Activated CD4-positive, alpha-beta T cell treated with anti-CD3 and anti-CD28 coated beads, Interleukin-2, amount 50 U/mL, for 4 hours (primary cell): Measurements from ENCODE around the gene TTBK1.

Source experiments
- DNase-seq, 2 experiments: peaks; one replicate each; pipeline ENCODE4 v3.0.0-alpha.2; 2020

The TTBK1 gene

DNA sequence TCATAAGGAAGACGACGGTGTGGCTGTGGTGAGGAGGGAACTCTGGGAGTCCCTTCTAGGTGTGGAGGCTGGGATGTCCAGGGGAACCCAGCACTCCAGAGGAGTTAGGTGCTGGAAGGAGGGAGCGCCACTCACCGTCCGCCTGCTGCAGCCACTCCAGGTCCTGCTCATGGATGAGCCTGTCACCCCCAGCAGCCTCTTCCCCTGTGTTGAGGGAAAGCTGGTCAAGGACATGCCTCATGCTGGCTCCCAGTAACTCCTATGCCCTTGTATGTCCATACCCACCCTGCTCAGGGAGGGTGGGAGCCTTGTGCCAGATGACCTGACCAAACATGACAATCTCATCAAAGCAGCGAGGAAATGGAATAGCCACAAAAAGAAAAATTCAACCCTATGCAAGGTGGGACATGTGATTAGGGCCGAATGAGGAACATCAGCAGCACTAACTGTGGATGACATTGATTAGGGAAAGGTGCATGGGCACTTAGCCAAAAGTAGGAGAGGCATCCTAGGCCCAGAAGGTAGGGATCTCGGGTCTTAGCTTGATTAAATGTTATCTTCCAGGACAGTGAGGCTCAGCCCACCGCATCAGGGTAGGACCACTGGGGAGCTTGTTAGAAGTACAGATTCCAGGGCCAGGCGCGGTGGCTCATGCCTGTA, 17.0 kb upstream of the TTBK1 start:
- no peak for DNase-seq

DNA sequence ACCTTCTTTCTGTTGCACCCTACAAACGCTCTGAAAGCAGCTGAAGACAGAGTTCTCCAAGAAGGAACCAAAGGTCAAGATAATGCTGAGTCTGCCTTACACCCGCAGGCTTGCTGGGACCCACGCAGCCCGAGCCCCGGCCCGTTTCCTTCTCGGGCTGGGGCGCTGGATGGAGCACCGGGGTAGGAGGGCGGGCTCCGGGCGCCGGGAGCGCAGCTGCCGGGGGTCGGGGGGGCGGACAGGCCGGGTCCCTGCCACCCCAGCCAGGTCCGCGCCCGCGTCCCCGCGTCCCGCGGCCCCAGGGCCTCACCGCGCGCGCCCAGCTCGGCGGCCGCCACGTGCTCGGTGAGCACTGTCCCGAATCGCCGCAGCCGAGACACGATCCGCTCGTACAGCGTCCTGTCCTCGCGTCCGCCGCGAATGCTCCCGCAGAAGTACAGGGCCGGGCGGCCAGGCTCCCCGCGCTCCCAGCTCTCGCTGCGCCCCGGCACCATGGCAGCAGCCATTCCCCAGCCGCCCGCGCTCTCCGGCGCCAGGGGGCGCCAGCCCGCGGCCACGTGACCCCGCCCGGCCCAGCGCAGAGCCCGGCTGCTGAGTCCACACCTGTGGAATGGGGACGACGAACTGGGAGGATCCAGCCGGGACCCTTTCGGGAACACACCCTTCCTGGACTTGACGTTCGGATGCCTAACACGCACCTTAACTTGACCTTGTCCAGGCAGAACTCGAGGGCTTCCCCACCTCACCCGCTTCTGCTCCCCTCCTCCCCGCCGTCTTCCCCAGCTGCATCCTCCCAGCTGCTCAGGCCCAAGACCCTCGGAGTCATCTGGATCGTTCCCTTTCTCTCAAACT, 14.1 kb upstream of the TTBK1 start, which contains the start of gene DNPH1:
TSS of gene DNPH1 (minus strand) at position 531 of the 852 bp plus-strand sequence. CDS start at position 506, 25 bp downstream.
- peak; percentile 64 to 66 for DNase-seq

DNA sequence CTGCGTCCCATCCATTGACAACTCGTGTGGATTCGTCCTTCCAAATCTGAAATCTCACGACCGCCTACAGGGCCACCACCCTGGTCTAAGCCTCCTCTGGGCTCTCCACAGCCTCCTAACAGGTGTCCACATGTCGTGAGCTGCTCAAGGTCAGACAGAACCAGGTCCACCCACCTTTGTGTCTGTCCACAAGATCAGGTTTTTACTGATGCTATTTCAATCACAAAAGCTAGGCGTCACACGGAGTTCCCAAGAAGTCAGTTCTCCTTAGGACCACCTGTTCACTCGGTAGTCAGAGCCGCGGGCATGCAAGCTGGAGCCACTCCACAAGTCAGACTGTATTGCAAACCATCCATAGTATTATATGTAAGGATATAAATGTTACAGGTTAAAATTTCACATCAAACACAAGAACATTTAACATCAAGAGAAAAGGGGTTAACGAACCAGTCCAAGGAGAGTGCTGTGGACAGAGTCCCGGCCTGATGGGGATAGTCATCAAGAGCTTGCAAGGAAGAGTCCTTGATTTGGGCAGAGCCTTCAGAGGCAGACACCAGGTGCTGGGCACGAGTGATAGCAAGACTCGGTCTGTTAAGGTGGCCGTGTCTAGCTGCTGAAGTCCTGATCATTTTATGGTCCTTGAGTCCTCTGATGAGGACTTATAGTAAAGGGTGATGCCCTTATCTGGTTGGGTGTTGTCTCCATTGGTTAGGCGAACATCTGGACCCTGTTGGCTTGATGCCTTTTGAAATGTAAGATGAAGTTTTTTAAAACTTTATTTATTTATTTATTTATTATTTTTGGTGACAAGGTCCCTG, 13.3 kb upstream of the TTBK1 start:
- DNase-seq, result no peak

DNA sequence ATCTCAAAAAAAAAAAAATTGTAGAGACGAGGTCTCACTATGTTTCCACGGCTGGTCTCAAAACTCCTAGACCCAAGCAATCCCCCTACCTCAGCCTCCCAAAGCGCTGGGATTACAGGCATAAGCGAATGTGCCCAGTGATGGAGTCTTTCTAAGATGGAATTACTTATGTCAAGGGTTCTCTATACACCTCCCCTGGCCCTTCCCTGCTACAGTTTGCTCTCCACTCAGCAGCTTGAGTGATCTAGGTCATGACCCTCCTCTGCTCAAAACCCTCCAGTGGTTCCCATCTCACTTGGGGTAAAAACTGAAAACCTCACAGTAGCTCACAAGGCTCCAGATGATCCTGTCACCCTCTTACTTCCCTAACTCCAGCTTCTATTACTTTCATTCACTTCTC, 12.2 kb upstream of the TTBK1 start:
- DNase-seq, result no peak

DNA sequence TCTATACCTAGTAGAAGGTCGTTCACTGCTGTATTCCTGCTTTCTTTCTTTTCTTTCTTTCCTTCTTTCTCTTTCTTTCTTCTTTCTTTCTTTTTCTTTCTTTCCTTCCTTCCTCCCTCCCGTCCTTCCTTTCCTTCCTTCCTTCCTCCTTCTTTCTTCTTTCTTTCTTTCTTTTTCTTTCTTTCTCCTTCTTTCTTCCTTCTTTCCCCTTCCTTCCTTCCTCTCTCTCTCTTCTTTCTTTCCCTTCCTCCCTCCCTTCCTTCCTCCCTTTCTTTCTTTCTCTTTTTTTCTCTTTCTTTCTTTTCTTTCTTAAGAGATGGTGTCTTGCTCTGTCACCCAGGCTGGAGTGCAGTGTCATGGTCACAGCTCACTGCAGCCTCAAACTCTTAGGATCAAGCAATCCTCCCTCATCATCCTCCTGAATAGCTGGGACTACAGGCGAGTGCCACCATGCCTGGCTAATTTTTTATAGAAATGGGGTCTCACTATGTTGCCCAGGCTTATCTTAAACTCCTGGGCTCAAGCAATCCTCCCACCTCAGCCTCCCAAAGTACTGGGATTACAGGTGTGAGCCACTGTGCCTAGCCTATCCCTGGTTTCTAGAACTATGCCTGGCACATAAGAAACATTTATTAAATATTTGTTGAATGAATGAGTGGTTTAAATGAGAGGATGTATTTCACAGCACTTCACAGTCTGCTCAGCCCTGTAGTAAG, 11.4 kb upstream of the TTBK1 start:
- DNase-seq, result no peak

DNA sequence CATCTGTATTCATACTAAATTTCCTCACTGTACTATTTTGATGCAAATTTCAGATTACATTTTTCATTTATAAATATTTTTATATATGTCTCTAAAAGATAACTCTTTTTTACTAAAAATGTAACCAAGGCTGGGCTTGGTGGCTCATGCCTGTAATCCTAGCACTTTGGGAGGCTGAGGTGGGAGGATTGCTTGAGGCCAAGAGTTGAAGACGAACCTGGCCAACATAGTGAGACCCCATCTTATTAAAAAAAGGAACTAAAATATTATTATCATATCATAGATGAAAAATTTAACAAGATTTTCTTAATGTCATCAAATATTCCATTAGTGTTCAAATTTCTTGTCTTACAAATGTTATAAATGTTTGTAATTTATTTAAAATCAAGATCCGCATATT, 7.4 kb upstream of the TTBK1 start:
- no peak for DNase-seq

DNA sequence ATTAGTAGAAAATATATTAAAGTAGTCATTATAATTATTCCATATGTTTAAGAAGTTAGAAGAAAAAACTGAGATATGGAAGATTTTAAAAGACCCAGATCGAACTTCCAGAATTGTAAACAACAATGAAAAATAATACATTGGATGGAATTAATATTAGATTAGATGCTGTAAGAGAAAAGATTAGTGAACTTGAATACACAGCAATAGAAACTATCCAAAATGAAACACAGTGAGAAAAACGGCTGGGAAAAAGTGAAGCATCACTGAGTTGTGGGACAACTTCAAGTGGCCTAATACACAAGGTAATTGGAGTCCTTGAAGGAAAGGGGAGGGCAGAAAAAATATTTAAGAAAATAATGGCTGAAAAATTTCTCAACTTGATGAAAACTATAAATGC, 4.2 kb upstream of the TTBK1 start:
- DNase-seq, result no peak

DNA sequence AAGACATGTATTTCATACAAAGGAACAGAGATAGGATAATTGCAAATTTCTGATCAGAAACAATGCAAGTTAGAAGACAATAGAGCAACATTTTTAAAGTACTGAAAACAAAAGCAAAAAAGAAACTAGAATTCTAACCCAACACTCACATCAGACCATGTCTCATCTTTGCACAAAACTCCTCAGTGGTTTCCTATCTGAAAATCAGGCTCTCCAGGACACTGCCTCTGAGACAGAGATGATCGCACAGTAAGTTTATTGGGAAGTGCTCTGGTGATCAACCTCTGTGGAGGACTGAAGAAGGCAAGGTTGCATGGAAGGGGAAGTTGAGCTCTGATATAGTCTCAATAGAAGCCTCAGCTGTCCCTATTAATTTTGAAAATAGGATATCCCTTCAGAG, 2.3 kb upstream of the TTBK1 start:
- DNase-seq, result no peak

DNA sequence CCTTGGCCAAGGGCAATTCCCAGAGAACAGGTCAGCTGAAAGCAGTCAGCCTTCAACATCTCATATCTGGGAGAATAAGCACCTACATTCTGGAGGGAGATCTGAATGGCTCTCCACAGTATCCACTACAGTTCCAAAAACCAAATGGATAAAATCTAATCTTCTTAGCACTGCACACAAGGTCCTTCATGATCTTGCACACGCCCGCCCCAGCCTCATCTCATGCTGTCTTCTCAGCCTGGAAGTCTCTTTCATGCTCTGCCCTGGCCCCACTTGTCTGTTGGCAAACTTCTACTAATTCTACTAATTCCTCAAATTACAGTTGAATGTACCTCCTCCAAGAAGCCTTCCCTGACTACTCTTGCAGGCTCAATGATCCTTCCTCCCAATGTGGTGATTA, 1.8 kb upstream of the TTBK1 start:
- no peak for DNase-seq

DNA sequence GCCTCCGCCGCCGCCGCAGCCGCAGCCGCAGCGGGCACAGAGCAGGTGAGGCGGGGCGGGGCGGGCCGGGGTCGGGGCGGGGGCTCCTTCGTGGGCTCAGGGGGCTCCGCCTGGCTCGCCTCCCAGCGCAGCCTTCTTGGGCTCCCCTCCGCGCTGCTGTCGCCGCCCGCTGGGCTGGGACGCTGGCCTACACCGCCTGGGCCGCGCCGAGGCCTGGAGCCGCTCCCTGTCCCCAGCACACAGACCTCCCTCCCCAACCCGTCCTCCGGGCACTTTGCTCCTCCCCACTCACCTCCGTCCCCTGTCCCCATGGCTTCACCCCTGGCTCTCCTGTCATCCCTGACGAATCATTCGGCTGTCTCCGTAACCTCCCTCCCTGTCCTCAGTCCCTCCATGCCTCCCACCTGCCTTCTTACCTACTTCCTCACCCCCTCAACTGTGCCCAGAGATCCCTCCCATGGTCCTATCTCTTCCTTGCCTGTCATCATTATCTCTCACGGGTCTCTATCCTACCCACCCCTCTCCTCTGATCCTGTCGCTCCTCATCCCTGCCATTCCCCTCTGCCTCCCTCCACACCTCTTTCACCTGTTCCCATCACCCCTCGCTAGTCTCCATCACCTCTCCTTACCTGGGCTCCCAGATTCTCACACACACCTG, 512 bp downstream of the TTBK1 start:
- DNase-seq, result no peak

DNA sequence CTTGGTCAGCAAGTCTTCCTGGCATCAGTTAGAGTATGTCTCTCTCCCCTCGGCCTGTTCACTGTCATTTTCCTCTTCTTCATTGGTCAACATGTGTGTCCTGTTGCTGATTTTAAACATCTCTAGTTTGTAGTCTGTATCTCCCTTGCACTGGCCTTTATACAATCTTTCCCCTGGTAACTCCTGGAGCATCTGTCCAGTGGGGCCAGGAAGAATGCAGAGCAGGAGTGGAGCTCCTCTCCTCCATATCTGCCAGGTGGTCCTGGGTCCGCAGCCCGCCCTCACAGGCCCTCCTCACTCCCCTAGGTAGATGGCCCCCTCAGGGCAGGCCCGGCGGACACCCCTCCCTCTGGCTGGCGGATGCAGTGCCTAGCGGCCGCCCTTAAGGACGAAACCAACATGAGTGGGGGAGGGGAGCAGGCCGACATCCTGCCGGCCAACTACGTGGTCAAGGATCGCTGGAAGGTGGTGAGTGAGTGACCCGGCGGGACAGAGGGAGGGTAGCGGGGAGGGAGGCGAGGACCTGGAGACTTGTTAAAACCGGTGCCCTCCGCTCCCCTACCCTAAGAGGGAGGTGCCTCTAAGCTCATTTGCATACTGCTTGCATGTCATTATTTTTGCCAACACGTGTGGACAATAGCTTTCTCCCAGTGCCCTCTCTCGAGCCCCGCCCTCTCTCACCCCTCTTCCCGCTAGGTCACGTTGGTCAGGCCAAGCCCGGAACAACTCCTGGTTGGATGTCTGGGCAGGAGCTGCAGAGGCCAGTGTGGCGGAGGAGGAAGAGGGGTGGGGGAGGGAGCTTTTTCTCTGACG, 3.2 kb downstream of the TTBK1 start:
- no peak for DNase-seq

DNA sequence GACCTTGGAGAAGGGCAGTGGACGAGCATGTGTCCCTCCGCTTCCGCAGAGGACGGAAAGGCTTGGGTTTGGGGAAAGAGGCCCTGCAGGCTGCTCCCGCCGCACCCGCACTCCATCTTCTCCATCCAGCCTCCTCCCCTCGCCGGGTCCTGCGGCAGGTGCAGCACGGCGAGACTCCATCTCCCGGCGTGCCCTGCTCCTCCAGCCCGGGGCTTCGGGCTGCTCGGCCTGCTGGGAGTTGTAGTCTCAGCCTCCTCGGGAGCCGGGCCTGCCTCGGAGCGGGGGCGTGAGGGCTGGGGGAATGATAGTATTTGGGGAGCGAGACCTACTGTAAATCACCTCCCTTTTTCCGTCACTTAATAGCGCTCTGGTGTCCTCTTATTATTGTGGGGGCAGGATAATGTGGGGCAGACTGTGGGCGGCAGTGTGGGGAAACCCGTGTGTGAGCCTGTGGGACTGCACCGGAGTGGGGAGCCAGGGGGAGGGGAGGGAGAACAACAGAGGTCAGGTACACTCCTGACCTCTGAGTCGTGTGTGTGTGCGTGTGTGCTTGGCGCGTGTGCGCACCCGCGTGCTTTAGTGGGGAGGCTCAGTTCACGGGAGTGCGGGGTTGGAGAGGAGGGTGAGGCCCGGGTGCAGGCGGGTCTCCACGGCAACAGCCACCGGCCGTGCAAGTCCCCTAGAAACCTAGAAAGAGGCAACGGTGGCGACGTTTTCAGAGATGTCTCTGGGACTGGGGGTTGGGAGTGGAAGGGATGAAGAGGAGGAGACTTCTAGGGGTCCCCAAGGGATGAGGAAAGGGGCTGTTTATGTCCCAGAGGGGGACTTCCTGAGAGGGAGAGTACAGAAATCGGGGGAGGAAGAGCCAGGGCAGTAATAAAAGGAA, 4.1 kb downstream of the TTBK1 start:
- peak; percentile 78 to 80 for DNase-seq

DNA sequence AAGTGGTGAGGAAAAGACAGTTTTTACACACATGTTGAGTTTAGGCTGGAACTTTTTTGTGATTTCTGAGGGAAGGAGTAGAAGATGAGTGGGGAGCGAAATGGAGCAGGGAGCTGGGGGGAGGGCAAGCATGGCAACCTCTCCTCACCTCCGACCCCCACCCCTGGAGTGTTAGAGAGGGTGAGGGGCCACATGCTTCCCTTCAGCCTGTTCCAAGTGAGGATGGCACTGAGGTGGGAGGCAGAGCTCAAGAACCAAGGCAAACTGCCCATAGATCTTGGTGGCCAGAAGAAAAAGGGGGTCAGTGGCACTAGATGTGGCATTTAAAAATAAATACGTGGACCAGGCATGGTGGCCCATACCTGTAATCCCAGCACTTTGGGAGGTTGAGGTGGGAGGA, 4.8 kb downstream of the TTBK1 start:
- no peak for DNase-seq

DNA sequence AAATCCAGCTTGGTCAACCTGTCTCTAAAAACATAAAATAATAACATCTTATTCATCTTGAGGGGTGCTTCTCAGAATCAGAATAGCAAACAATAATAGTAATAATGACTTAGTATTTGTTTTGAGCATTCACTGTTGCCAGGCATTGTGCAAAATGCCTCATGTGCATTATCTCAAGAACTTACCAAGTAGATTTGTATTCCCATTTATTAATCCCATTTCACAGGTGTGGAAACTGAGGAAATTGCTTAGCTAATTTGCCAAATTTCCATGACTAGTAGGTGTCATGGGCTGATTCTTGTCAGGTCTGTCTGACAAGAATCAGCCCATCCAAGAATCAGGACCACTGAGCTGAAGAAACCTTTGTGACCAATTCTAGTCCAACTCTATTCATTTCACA, 5.5 kb downstream of the TTBK1 start:
- no peak for DNase-seq

DNA sequence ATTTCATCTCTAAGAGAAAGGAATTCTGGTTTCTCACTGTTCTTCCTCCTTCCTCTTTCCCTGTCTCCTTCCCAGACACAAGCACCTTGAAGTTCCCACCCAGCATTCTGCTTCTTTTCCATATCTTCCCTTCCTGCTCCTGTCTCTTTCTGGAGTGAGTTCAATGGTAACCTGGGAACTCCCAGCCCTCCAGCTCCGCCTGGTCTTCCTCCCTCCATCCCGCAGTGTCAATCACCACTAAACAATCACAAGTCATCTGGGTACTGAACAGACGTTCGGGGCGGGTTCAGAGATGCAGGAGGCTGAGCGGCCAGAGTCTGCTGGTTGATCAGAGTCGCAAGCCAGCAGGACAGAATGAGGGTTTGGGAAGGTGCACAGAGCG, 7.7 kb downstream of the TTBK1 start:
- DNase-seq, result no peak

DNA sequence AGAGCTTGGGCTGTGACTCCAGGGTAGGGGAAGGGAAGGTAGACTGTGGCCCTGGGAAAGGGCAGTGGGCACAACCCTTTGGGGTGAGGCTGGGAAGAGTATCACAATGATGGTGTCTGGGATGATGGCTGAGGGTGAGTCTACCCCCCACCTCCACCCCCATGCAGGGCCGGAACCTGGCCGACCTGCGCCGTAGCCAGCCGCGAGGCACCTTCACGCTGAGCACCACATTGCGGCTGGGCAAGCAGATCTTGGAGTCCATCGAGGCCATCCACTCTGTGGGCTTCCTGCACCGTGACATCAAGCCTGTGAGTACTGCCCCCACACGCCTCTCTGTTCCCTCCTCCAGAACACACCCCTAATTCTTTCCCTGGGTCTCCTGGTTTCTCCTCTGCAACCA, 10.1 kb downstream of the TTBK1 start:
- DNase-seq, result no peak

DNA sequence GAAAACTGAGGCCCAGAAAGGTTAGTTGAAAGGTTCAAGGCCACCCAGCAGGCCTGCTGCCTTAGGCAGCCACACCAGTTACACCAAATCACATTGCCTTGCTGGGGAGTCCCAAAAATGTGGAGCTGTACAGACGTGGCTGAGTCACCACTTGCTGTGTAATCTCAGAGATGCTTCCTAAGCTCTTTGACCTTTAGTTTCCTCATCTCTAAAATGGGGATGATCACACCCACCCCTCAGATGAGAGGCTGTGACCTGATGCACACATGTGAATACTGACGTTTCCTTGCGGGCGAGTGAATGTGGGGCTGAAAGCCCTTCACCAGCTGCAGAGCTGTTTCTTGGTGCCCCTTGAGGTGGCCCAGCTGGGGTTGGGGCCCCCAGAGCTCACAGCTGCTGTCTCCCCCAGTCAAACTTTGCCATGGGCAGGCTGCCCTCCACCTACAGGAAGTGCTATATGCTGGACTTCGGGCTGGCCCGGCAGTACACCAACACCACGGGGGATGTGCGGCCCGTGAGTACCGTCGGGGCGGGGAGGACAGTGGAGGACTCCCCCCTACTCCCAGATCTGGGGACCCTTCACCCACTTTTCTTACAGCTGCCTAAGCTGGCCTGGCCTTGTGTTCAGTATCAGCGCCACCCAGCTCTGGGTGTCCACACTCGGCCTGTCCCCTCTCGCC, 11.0 kb downstream of the TTBK1 start:
- DNase-seq, result no peak

DNA sequence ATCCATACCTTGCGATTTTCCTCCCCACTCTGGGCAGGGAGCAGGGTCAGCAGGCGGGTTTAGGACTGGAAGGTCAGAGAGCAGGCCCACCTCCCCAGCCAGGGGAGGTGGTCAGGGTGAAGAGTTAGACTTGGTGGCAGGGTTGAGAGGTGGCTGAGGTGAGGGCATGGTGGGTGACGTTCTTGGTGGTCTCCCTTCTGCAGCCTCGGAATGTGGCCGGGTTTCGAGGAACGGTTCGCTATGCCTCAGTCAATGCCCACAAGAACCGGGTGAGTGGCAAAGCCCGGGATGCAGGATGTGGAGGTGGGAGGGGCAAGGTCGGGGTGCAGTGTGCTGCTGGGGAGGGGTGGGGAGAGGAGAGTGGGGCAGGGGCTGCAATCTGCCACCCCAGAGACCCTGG, 11.6 kb downstream of the TTBK1 start:
- no peak for DNase-seq

DNA sequence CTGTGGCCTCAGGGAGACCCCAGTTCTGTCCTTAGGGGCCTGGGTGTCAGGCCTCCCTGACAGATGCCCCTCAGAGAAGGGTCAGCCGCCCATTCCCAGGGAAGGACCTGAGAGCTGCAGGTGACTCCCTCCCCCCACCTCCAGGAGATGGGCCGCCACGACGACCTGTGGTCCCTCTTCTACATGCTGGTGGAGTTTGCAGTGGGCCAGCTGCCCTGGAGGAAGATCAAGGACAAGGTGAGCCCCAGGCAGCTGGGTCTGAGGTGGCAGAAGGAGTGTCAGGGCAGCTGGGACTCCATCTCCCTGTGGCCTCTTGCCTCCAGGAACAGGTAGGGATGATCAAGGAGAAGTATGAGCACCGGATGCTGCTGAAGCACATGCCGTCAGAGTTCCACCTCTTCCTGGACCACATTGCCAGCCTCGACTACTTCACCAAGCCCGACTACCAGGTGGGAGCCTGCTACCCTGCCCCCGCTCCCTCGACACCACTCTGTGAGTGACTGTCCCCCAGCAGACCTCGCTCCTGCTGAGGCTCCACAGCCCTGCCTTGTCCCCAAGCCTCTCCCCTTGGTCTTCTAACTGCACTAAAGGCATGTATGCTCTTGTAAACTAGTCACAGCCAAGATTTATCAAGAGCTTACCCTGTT, 12.2 kb downstream of the TTBK1 start:
- no peak for DNase-seq
